OCI-LY7 (cell line): ENCODE results near the gene CHD9NB.

Experiments used
- EZH2phosphoT487 ChIP-seq: fragments of 200-600 bp; sonication (generic); IDR thresholded peaks from 2 replicates; pipeline ENCODE4 v1.6.1; 2018; ENCODE audit warnings: low read depth, borderline replicate concordance, mild to moderate bottlenecking, mixed run types, antibody characterized with exemption, low read length, moderate library complexity, mixed read lengths
- TF ChIP-seq, protein P1 (sequence below): fragments of 200-600 bp; sonication (generic); conservative IDR thresholded peaks from 2 replicates; pipeline ENCODE4 v1.5.1; 2014; ENCODE audit warnings: mild to moderate bottlenecking, antibody characterized with exemption, low read length, moderate library complexity, mixed read lengths

DNA sequence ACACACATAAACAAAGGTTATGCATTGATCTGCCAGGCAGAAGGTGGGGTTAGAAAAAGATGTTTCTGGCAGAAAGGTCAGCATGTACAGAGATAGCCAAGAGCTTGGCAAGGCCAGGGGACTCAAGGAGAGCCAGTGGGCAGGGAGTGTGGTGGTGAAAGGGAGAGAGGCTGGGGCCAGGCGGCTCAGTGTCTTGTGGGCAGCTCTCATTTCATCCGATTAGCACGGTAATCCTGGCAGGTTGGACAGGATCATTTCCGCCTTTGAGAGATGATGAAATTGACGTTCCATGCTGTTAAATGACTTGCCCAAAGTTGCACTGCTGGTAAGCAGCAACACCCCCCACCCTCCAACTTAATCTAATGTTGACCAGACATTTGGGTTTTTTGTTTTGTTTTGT, 5.7 kb upstream of the CHD9NB start:
- TF ChIP-seq, protein P1, sequence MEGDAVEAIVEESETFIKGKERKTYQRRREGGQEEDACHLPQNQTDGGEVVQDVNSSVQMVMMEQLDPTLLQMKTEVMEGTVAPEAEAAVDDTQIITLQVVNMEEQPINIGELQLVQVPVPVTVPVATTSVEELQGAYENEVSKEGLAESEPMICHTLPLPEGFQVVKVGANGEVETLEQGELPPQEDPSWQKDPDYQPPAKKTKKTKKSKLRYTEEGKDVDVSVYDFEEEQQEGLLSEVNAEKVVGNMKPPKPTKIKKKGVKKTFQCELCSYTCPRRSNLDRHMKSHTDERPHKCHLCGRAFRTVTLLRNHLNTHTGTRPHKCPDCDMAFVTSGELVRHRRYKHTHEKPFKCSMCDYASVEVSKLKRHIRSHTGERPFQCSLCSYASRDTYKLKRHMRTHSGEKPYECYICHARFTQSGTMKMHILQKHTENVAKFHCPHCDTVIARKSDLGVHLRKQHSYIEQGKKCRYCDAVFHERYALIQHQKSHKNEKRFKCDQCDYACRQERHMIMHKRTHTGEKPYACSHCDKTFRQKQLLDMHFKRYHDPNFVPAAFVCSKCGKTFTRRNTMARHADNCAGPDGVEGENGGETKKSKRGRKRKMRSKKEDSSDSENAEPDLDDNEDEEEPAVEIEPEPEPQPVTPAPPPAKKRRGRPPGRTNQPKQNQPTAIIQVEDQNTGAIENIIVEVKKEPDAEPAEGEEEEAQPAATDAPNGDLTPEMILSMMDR = no peak
- TF ChIP-seq EZH2phosphoT487 = no peak
